Measurements from ENCODE around the gene DPYSL4.

- TF ChIP-seq POLR2A (IDR thresholded peaks at IDR 0.05): no peak
- TF ChIP-seq POLR2AphosphoS5 (IDR thresholded peaks at IDR 0.05): no peak
- TF ChIP-seq CTCF (IDR thresholded peaks at IDR 0.05): no peak
Measured at GRCh38 chr10:132229834-132230556, 43.2 kb downstream of the DPYSL4 start.
